Esophagus squamous epithelium (tissue), 5 donors: ENCODE measurements around the gene TRIP10. TPM values are rescaled to one million over a fixed set of nuclear protein-coding genes. Genes with fewer than 3 reads are reported as not detected.
A peak's percentile ranks its signal among the peaks of the same experiment; 100 is the strongest.
"Not testable (repeated sequence)": the region's sequence is repeated elsewhere in the genome, so short reads cannot be mapped to it uniquely, and the experiment has no call there.

Experiments used
- DNase-seq: peaks from one replicate; lab custom pipeline; 2025; lab: John Stamatoyannopoulos, UW
- H3K27ac ChIP-seq, 4 donors: fragments of 200-600 bp; sonication (generic); one replicate each; pipeline ENCODE4 v1.5.1; 2016 to 2019; ENCODE audit warnings: mild to moderate bottlenecking in 1 of 4
- H3K27me3 ChIP-seq, 4 donors: fragments of 200-600 bp; sonication (generic); 1 replicate in 3 of 4; 2 replicates in 1 of 4; pipeline versions ENCODE4 v1.5.1 to v1.6.0; 2017 to 2021; ENCODE audit warnings: antibody characterized with exemption in 1 of 4
- H3K36me3 ChIP-seq, 3 donors: fragments of 200-600 bp; sonication (generic); one replicate each; pipeline ENCODE4 v1.5.1; 2016 to 2019
- H3K4me1 ChIP-seq, 3 donors: fragments of 200-600 bp; sonication (generic); one replicate each; pipeline ENCODE4 v1.5.1; 2017 to 2019
- H3K4me3 ChIP-seq, 4 donors: fragments of 200-600 bp; sonication (generic); 1 replicate in 3 of 4; 2 replicates in 1 of 4; pipeline ENCODE4 v1.5.1; 2016 to 2019; ENCODE audit warnings: mild to moderate bottlenecking in 2 of 4, moderate library complexity in 1 of 4
- H3K9me3 ChIP-seq, 3 donors: fragments of 200-600 bp; sonication (generic); one replicate each; pipeline ENCODE4 v1.5.1; 2016 to 2019
- POLR2A ChIP-seq, 4 donors: fragments of 450-650 bp; IDR thresholded peaks; one replicate each; pipeline ENCODE4 v1.6.1; 2017; ENCODE audit warnings: antibody characterized with exemption in 4 of 4, mild to moderate bottlenecking in 4 of 4, moderate library complexity in 3 of 4
- WGBS, 2 donors: methylation state at CpG; one replicate each; pipeline ENCODE4 v1.1.5; 2018; 5-methylcytosine and 5-hydroxymethylcytosine counted together
- intact Hi-C: fragments of 100-400 bp; cut with DNase I; formaldehyde crosslinking; loops from one replicate; pipeline ENCODE4 v1.15.0; 2022
- total RNA-seq, 4 donors: library from RNA; depleted of rRNA; stranded (reverse); fragments of >200 nt; gene quantifications; one replicate each; pipeline ENCODE4 v1.1.0, GENCODE V29; 2016
- TF ChIP-seq, protein P1 (sequence below), 6 experiments: fragments of 450-650 bp in 4 of 6; fragments of 200-600 bp in 2 of 6; sonication (generic) in 2 of 6; IDR thresholded peaks; one replicate each; pipeline ENCODE4 v1.5.1; 2016 to 2019; ENCODE audit warnings: antibody characterized with exemption in 6 of 6, mild to moderate bottlenecking in 4 of 6, moderate library complexity in 4 of 6
- donor health status: DM: yes; HTN: yes; CAD: no.

Gene TRIP10
- total RNA-seq, 4 donors from 2014 or later = 67.6 to 160 (median 117) TPM

GRCh38 chr19:6772028-6772865 lies 32.8 kb downstream of the TRIP10 start, which contains the start of gene VAV1:
VAV1 (plus strand) TSS chr19:6772708; CDS start chr19:6772808, 100 bp downstream.
- peak within 1 kb of the TSS; percentile 29 to 79 (median 55) for H3K27ac ChIP-seq
- no peaks in the 10 kb centered on the region for H3K9me3 ChIP-seq
- H3K27me3 ChIP-seq = peaks cover 0 to 8% (median 0%) of the 10 kb centered on the region in 4 donors
- 44 to 54% methylated on average over 8 to 12 of the region's 25 CpGs for WGBS, 2 donors
- peaks cover 0 to 24% (median 8%) of the 10 kb centered on the region in 3 donors for H3K4me1 ChIP-seq
- H3K36me3 ChIP-seq = no peaks in the 10 kb centered on the region
- TF ChIP-seq, protein P1, sequence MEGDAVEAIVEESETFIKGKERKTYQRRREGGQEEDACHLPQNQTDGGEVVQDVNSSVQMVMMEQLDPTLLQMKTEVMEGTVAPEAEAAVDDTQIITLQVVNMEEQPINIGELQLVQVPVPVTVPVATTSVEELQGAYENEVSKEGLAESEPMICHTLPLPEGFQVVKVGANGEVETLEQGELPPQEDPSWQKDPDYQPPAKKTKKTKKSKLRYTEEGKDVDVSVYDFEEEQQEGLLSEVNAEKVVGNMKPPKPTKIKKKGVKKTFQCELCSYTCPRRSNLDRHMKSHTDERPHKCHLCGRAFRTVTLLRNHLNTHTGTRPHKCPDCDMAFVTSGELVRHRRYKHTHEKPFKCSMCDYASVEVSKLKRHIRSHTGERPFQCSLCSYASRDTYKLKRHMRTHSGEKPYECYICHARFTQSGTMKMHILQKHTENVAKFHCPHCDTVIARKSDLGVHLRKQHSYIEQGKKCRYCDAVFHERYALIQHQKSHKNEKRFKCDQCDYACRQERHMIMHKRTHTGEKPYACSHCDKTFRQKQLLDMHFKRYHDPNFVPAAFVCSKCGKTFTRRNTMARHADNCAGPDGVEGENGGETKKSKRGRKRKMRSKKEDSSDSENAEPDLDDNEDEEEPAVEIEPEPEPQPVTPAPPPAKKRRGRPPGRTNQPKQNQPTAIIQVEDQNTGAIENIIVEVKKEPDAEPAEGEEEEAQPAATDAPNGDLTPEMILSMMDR (IDR thresholded peaks at IDR 0.05) = peak in 1 of 6 experiments; percentile 25
- peak in 1 of 4 donors; percentile 51 for TF ChIP-seq POLR2A (IDR thresholded peaks at IDR 0.05)
- intact Hi-C loops = no loop called here
- H3K4me3 ChIP-seq = peak within 1 kb of the TSS; percentile 5 to 65 (median 48)
- peak; percentile 55 for DNase-seq

DNA sequence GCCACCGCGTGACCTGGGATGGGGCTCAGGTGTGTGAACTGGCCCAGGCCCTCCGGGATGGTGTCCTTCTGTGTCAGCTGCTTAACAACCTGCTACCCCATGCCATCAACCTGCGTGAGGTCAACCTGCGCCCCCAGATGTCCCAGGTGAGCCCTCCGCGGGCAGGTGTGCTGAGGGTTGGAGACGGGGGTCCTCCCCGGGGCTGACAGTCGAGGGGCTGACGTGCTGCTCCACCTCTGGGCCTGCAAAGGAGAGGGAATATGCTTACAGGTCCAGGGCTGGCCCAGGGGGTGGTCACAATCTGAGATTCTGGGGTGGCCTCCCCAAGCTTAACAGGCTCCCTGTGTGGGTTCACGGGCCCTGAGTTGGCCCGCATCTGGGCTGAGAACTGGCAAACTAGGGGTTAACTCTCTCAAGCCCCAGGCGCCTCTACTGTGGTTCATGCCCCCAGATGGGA lies 33.4 kb downstream of the TRIP10 start:
- Histone ChIP-seq H3K27me3 (peaks cover 0 to 2% (median 0%) of the 10 kb centered on the region in 4 donors), H3K4me1 (peaks cover 0 to 18% (median 1%) of the 10 kb centered on the region in 3 donors), H3K9me3 (no peaks in the 10 kb centered on the region), H3K36me3 (no peaks in the 10 kb centered on the region), H3K27ac (peak overlapping the region; percentile 29 to 79 (median 55)), H3K4me3 (peak overlapping the region; percentile 5 to 65 (median 48))
- intact Hi-C loops = no loop called here
- no CpG with 5 or more reads among the region's 14 CpGs for WGBS, 2 donors
- TF ChIP-seq, protein P1 (IDR thresholded peaks at IDR 0.05) = no peak
- no peak for TF ChIP-seq POLR2A (IDR thresholded peaks at IDR 0.05)
- DNase-seq = no peak

DNA sequence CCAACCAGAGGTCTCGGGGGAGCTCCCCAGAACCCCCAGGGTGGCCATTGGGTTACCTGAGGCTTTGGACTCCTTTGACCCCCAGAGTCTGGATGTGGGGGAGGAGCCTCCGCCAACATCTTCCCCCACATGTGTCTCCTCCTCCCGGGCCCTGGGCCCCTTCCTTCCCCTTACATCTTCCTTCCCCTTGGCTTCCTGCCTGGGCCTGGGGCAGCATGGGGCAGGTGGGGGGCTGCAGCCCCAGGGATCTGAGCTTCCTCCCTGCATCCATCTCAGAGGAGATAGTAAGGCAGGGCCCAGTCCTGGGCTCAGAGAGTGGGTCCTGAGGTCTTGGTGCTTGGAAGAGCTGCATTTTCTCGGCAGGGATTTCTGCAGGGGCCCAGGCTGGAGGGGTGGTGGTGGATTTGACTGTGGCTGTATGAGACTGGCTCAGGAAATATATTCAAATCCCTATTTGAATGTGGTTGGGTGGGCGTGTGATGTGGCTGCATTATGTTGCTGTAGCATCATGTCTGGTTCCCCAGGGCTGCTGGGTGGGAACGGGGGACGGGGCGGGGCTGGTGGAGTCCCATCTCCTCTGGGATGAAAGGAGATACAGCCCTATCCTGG lies 33.9 kb downstream of the TRIP10 start:
- Histone ChIP-seq H3K36me3 (no peaks in the 10 kb centered on the region), H3K4me3 (peak overlapping the region; percentile 5 to 65 (median 48)), H3K27ac (peak overlapping the region in 3 of 4 donors; percentile 34 to 79 (median 76)), H3K27me3 (no peaks in the 10 kb centered on the region), H3K4me1 (peaks cover 0 to 15% (median 0%) of the 10 kb centered on the region in 3 donors), H3K9me3 (no peaks in the 10 kb centered on the region)
- no peak for DNase-seq
- WGBS, 2 donors = 31% methylated on average over 5 of the region's 8 CpGs; no CpG with 5 or more reads in 1 of the 2 donors
- intact Hi-C loops = no loop called here
- no peak for TF ChIP-seq POLR2A (IDR thresholded peaks at IDR 0.05)

DNA sequence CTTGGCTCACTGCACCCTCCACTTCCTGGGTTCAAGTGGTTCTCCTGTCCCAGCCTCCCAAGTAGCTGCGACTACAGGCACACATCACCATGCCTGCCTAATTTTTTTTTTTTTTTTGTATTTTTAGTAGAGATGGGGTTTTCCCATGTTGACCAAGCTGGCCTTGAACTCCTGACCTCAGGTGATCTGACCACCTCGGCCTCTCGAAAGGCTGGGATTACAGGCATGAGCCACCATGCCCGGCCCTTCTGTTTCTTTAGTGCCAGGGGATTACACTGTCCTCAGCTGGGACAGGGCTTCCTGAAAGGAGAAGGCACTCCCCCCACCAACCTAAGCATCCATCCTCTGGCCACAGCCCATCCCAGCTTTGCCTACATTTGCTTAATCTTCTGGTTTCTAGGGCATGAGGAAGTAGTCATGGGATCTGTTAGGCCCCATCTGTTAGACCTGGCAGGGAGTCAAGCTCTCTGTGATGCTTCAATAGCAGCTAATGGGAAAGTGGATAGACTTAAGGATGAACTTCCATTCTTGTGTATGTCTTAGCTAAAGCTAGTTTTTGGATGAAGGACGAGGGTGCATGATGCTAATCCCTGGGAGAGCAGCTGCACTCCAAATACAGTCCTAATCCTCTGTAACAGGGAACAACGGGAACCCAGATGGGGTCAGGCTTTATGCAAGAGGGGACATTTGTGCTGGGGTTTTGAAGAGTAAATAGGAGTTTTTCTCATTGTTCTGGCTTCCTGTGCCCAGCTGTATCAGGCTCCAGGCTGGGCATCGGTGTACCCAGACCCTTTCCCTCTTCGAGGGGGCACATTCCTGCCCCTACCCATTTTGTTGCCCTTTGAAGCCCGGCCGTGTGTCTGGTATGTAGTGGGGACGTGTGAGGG lies 35.6 kb downstream of the TRIP10 start:
- intact Hi-C loops = no loop called here
- no peak overlapping the region for H3K4me3 ChIP-seq
- peaks cover 0 to 15% (median 0%) of the 10 kb centered on the region in 3 donors for H3K4me1 ChIP-seq
- H3K36me3 ChIP-seq = no peaks in the 10 kb centered on the region
- TF ChIP-seq POLR2A (IDR thresholded peaks at IDR 0.05) = no peak
- TF ChIP-seq, protein P1 (IDR thresholded peaks at IDR 0.05) = no peak
- H3K27me3 ChIP-seq = no peaks in the 10 kb centered on the region
- WGBS, 2 donors = 43 to 56% methylated on average over 6 to 11 of the region's 11 CpGs
- DNase-seq = no peak
- no peak overlapping the region for H3K27ac ChIP-seq
- no peaks in the 10 kb centered on the region for H3K9me3 ChIP-seq

GRCh38 chr19:6776045-6776444 lies 36.6 kb downstream of the TRIP10 start:
- H3K4me3 ChIP-seq, DNase-seq, intact Hi-C loops: not testable (repeated sequence)

More at GRCh38 chr19:6776045-6776444, 36.6 kb downstream of the TRIP10 start:
- not testable (repeated sequence) for H3K27ac ChIP-seq, H3K9me3 ChIP-seq, H3K27me3 ChIP-seq, H3K36me3 ChIP-seq
- peaks cover 0 to 15% (median 0%) of the 10 kb centered on the region in 3 donors for H3K4me1 ChIP-seq
